IPS-11a (cell line): Measurements from ENCODE around the gene POLD2.

Experiments
- H3K4me3 ChIP-seq: one replicate; pipeline ENCODE4 v1.5.1; 2013; ENCODE audit warnings: low read depth, low read length, control low read depth

The POLD2 gene

DNA sequence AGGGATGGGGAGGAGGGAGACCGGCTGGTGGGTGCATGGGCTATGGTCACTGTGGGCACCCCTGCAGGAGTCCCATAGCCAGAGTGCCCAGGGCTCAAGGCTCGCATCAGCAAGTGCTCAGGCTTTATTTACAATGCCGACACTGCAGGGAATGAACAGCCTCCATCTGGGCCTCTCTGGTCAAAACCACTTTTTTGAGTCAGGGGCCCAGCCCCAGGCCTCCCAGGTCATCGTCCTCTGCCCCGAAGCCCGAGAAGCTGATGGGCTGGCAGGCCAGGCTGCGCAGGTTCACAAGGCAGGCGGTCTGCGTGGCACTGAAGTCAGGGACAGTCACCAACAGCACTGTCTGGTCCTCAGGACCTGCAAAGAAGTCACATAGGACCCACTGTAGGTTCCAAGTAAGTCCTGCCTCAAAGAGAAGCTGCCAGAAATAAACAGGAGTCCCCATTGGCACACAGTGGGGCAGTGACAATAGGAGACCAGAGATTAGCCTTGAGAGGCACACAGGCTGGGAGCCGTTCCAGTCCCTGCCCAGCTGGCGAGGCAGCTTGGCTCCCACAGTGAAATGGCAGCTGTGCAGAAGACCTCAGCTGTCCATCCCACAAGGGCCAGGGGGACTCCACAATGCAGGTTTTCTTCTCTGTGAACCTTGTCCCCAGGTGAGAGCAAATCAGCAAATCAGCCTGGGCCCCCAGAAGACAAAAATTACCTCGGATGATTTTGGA is 8.6 kb downstream of the POLD2 start:
- no peak overlapping the region for H3K4me3 ChIP-seq

DNA sequence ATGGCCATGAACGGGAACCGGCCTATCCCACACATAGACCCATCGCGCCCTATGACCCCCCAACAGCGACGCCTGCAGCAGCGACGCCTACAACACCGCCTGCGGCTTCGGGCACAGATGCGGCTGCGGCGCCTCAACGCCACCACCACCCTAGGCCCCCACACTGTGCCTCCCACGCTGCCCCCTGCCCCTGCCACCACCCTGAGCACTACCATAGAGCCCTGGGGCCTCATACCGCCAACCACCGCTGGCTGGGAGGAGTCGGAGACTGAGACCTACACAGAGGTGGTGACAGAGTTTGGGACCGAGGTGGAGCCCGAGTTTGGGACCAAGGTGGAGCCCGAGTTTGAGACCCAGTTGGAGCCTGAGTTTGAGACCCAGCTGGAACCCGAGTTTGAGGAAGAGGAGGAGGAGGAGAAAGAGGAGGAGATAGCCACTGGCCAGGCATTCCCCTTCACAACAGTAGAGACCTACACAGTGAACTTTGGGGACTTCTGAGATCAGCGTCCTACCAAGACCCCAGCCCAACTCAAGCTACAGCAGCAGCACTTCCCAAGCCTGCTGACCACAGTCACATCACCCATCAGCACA is 9.5 kb downstream of the POLD2 start:
- no peak overlapping the region for H3K4me3 ChIP-seq

DNA sequence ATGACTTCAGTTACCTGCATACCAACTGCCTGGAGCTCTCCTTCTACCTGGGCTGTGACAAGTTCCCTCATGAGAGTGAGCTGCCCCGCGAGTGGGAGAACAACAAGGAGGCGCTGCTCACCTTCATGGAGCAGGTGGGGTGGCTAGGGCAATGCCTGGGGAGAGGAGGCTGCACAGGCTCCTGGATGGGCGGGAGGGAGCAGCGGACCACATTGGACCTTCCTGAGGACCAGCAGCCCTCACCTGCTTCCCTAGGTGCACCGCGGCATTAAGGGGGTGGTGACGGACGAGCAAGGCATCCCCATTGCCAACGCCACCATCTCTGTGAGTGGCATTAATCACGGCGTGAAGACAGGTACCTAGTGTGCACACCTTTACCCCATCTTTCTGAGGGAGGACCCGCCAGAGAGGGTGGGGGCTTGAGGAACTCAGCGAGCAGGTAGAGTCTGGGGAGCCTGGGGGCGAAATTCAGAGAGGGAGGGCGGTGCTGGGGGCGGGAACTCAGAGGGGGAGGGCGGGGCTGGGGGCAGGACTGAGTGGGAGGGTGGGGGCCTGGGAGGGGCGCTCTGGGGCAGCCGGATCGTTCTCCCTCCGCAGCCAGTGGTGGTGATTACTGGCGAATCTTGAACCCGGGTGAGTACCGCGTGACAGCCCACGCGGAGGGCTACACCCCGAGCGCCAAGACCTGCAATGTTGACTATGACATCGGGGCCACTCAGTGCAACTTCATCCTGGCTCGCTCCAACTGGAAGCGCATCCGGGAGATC is 10.2 kb downstream of the POLD2 start:
- no peak overlapping the region for H3K4me3 ChIP-seq

- no peak overlapping the region for H3K4me3 ChIP-seq
Measured at GRCh38 chr7:44112231-44112996, 10.9 kb downstream of the POLD2 start.

GRCh38 chr7:44111761-44112160 is 11.6 kb downstream of the POLD2 start:
- no peak overlapping the region for H3K4me3 ChIP-seq

DNA sequence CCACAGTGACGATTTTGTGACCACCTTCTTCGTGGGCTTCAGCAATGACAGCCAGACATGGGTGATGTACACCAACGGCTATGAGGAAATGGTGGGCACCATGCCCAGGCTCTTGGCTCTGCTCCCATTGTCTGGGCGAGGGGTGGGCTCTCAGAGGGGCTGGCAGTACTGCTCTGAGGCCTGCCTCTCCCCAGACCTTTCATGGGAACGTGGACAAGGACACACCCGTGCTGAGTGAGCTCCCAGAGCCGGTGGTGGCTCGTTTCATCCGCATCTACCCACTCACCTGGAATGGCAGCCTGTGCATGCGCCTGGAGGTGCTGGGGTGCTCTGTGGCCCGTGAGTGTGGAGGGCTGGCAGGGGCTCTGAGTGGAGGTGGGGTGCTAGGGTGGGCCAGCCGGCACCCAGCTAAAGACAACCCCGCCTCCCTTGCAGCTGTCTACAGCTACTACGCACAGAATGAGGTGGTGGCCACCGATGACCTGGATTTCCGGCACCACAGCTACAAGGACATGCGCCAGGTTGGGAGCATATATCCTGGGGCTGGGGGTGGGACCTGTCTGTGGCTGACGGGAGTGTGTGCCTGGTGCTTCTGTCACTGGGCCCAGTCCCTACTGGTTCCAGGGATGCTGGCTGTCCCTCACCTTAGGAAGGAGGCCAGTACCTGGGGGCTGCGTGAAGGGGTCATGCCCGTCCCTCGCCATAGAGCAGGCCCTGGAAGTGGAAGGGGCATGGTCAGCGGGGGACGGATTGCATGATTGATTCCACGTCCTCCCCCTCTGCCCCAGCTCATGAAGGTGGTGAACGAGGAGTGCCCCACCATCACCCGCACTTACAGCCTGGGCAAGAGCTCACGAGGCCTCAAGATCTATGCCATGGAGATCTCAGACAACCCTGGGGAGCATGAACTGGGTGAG is 12.4 kb downstream of the POLD2 start:
- no peak overlapping the region for H3K4me3 ChIP-seq

- H3K4me3 ChIP-seq, result no peak overlapping the region
Measured at GRCh38 chr7:44109991-44110390, 13.4 kb downstream of the POLD2 start.

DNA sequence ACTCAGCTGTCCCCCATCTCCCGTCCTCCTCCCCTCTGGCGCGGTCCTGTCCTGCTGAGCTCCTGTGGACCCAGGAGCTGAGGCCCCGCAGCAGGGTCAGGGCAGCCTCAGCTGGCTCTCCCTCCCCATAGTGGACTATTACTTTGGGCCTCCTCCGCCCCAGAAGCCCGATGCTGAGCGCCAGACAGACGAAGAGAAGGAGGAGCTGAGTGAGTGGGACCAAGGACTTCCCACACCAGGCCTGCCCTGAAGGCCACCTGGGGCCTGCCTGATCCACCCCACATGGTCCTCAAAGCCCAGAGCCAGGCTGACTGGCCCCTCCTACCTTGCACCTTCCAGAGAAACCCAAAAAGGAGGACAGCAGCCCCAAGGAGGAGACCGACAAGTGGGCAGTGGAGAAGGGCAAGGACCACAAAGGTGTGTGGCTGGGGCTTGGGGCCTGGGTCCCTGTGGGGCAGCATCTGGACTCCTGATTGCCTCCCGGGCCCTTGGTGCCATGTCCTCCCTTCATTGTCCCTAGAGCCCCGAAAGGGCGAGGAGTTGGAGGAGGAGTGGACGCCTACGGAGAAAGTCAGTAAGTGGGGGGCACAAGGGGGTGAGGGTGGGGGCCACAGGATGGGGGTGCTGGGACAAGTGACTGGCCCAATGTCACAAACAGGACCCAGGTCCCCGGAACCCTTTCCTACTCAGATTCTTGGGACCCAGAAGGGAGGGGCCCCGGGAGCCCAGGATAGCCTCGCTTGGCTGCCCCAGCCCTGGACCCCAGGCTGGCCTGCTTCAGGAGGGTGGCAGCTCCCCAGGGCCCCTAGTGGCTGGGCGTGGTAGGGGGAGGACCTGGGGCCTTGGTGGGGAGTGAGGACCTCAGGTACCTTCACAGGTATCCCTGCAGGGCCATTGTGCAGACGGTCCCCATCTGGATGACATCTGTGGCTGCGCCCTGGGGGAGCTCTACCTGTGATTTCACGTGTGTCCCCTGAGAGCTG is 14.3 kb downstream of the POLD2 start:
- H3K4me3 ChIP-seq, result no peak overlapping the region

GRCh38 chr7:44107961-44108767 is 15.2 kb downstream of the POLD2 start:
- no peak overlapping the region for H3K4me3 ChIP-seq

- H3K4me3 ChIP-seq, result no peak overlapping the region
Measured at GRCh38 chr7:44107116-44107960, 16.0 kb downstream of the POLD2 start.

DNA sequence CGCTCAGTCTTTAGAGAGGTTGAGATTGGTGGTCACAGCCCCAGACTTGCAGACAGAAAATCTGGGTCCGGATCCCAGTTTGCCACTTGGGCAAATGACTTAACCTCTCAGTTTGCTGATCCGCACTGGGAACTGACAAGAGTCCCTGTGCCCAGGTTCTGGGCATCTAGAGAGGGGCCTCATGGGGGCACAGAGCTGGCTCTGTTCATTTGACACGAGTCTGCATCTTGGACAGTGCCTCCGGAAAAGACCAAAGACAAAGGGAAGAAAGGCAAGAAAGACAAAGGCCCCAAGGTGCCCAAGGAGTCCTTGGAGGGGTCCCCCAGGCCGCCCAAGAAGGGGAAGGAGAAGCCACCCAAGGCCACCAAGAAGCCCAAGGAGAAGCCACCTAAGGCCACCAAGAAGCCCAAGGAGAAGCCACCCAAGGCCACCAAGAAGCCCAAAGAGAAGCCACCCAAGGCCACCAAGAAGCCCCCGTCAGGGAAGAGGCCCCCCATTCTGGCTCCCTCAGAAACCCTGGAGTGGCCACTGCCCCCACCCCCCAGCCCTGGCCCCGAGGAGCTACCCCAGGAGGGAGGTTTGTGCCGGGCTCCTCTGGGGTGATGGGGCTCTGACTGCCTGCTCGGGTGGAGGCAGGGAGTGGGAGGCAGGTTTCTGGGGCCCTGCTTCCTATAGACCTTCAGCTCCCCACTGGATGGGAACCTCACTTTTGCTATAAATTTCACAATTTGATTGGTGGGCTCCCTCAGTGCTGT is 16.9 kb downstream of the POLD2 start:
- no peak overlapping the region for H3K4me3 ChIP-seq

- H3K4me3 ChIP-seq, result no peak overlapping the region
Measured at GRCh38 chr7:44105832-44106231, 17.5 kb downstream of the POLD2 start.

- peak overlapping the region; percentile 36 for H3K4me3 ChIP-seq
Measured at GRCh38 chr7:44104860-44105771, 18.2 kb downstream of the POLD2 start.

- H3K4me3 ChIP-seq, result peak within 1 kb of the TSS; percentile 41
Measured at GRCh38 chr7:44103923-44104859, 19.2 kb downstream of the POLD2 start, which contains the start of gene AEBP1. AEBP1 (plus strand) TSS chr7:44104345; CDS start chr7:44104666, 321 bp downstream.
